Upper lobe of right lung (tissue), 1 donor: ENCODE results near the gene TMEM187. TPM values are rescaled to one million over a fixed set of nuclear protein-coding genes. Genes with fewer than 3 reads are reported as not detected.
A peak's percentile ranks its signal among the peaks of the same experiment; 100 is the strongest.

Experiments used
- ATAC-seq: fragments of 200-7000 bp; cut with Tn5 transposase; one replicate; pipeline ENCODE4 v1.9.1; 2020; ENCODE audit warnings: mild to moderate bottlenecking, moderate library complexity
- DNase-seq: peaks from one replicate; pipeline ENCODE4 v3.0.0-alpha.2; 2020
- H3K27ac ChIP-seq: fragments of 200-600 bp; one replicate; pipeline ENCODE4 v1.8.0; 2022
- H3K27me3 ChIP-seq: fragments of 200-600 bp; one replicate; pipeline ENCODE4 v1.8.0; 2022; ENCODE audit warnings: mild to moderate bottlenecking
- H3K36me3 ChIP-seq: fragments of 200-600 bp; one replicate; pipeline ENCODE4 v1.8.0; 2022
- H3K4me1 ChIP-seq: fragments of 200-600 bp; one replicate; pipeline ENCODE4 v1.8.0; 2022
- H3K4me3 ChIP-seq: fragments of 200-600 bp; one replicate; pipeline ENCODE4 v1.8.0; 2022; ENCODE audit warnings: mild to moderate bottlenecking
- H3K9me3 ChIP-seq: fragments of 200-600 bp; one replicate; pipeline ENCODE4 v1.8.0; 2022
- CTCF ChIP-seq: fragments of 200-600 bp; IDR thresholded peaks from one replicate; pipeline ENCODE4 v1.8.0; 2022; ENCODE audit warnings: antibody characterized with exemption
- intact Hi-C: fragments of 100-400 bp; cut with DNase I; formaldehyde crosslinking; loops from one replicate; pipeline ENCODE4 v1.11.0; 2022
- total RNA-seq: library from RNA; stranded (reverse); fragmentation: NEBNext Ultra II Directional; extraction: Animal tissue kit (Norgen Biotek cat#: 25700); gene quantifications from one replicate; pipeline ENCODE4 v1.2.1, GENCODE V29; 2021
- donor health status: DM: no; HTN: yes; CAD: no; lungs with severe emphysema.

TMEM187 gene
- total RNA-seq, 1 donor from 2014 or later, result 9.0 TPM

- no peaks in the 10 kb centered on the region for H3K27me3 ChIP-seq
- ATAC-seq, result no peak
- H3K36me3 ChIP-seq, result no peaks in the 10 kb centered on the region
- no peaks in the 10 kb centered on the region for H3K4me1 ChIP-seq
- no peak overlapping the region for H3K4me3 ChIP-seq
- intact Hi-C loops, result no loop called here
- H3K9me3 ChIP-seq, result no peaks in the 10 kb centered on the region
- H3K27ac ChIP-seq, result no peak overlapping the region
- TF ChIP-seq CTCF, result no peak
- DNase-seq, result no peak
Observed at GRCh38 chrX:154006947-154007346, 34.4 kb downstream of the TMEM187 start.

DNA sequence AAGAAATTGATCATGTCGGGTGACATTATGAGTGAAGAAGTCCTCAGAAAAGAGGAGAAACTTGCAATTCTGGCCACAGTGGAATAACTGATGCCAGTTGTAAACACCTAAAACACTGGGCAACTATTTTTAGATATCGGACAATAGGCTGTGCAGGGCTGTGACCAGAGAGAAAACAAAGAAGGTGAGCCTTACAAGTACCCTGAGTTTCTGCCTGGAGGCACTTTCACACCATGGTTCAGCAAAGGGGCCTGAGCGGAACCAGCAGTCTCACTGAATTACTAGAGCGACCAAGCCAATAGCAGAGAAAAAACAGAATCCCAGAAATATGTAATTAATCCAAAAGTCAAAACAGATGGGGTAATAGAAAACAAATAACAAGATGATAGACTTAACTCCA is 36.0 kb downstream of the TMEM187 start:
- TF ChIP-seq CTCF, result no peak
- intact Hi-C loops, result no loop called here
- no peak for DNase-seq
- H3K4me1 ChIP-seq, result no peaks in the 10 kb centered on the region
- no peak overlapping the region for H3K4me3 ChIP-seq
- H3K36me3 ChIP-seq, result no peaks in the 10 kb centered on the region
- H3K27ac ChIP-seq, result no peak overlapping the region
- H3K9me3 ChIP-seq, result no peaks in the 10 kb centered on the region
- ATAC-seq, result no peak
- no peaks in the 10 kb centered on the region for H3K27me3 ChIP-seq

DNA sequence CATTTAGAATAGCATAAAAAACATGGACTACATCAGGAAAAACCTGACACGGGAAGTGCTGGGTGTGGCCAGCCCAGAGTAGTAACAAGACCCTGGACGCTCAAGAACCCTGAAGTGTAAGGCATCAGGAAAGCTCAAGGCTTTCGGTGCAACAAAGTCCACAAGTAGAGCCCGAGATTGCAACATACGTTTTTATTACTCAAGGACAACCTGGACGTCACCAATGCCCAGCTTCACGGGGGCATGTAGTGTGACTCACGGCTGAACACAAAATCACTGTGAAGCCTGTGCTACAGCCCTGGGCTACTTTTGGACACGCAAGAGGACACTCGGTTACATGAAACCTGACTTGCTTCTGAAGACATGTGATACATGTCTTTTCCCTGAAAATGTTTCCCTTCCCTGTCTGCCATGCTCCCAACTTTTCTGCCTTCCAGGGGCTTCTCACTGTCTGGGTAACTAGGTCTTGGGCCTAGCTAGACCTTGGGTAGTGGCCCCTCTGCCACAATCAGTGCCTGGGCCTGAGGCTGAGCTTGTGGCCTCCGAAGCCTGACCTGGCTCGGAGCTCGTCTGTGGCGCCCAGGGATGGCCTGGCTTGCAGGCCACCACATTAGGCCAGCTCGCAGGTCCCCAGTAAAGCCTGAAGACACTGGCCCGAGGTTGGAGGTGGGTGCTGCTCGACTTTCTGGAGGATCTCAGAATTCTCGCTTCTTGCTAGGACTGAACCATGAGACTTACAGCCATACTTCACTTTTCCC is 38.0 kb downstream of the TMEM187 start:
- no peak for TF ChIP-seq CTCF
- ATAC-seq (peak; percentile 79), DNase-seq (peak; percentile 66)
- no peak overlapping the region for H3K4me3 ChIP-seq
- H3K9me3 ChIP-seq, result no peaks in the 10 kb centered on the region
- H3K27me3 ChIP-seq, result no peaks in the 10 kb centered on the region
- no peaks in the 10 kb centered on the region for H3K4me1 ChIP-seq
- intact Hi-C loops, result no loop called here
- H3K36me3 ChIP-seq, result no peaks in the 10 kb centered on the region
- peak overlapping the region; percentile 65 for H3K27ac ChIP-seq

- ATAC-seq (no peak), DNase-seq (no peak)
- Histone ChIP-seq H3K4me3 (no peak overlapping the region), H3K9me3 (no peaks in the 10 kb centered on the region), H3K36me3 (peaks cover 9% of the 10 kb centered on the region), H3K27ac (no peak overlapping the region), H3K4me1 (no peaks in the 10 kb centered on the region), H3K27me3 (no peaks in the 10 kb centered on the region)
- intact Hi-C loops, result no loop called here
- no peak for TF ChIP-seq CTCF
Observed at GRCh38 chrX:154011376-154012335, 39.1 kb downstream of the TMEM187 start.

- H3K9me3 ChIP-seq, result no peaks in the 10 kb centered on the region
- H3K27ac ChIP-seq, result no peak overlapping the region
- peak; percentile 72 for ATAC-seq
- peak; percentile 65 for DNase-seq
- intact Hi-C loops, result no loop called here
- H3K27me3 ChIP-seq, result no peaks in the 10 kb centered on the region
- H3K36me3 ChIP-seq, result peaks cover 10% of the 10 kb centered on the region
- H3K4me1 ChIP-seq, result no peaks in the 10 kb centered on the region
- TF ChIP-seq CTCF, result no peak
- H3K4me3 ChIP-seq, result no peak overlapping the region
Observed at GRCh38 chrX:154012336-154012991, 39.9 kb downstream of the TMEM187 start.
